HEK293 (cell line): ENCODE measurements around the gene GRM4.

Experiments
- CTCF ChIA-PET: fragments of 350-600 bp; formaldehyde crosslinking; extraction: SDS; loops from one replicate; lab custom pipeline; 2021; ENCODE audit warnings: antibody characterized with exemption; lab: Yijun Ruan, JAX
- POLR2A ChIA-PET: fragments of 300-600 bp; formaldehyde crosslinking; extraction: SDS; loops from one replicate; lab custom pipeline; 2020; ENCODE audit warnings: antibody characterized with exemption, inconsistent platforms; lab: Yijun Ruan, JAX
- H3K27ac ChIP-seq: fragments of 200-500 bp; sonication (Bioruptor generic); 2 replicates; pipeline ENCODE4 v1.5.1; 2014; ENCODE audit warnings: low read depth, low read length, control low read depth, inconsistent platforms; ENCODE audit errors: extremely low read depth
- H3K36me3 ChIP-seq, 2 experiments: fragments of 200-500 bp in 1 of 2; sonication (Bioruptor generic) in 1 of 2; 1 replicate in 1 of 2; 2 replicates in 1 of 2; pipeline ENCODE4 v1.5.1; 2014 to 2017; ENCODE audit warnings: inconsistent platforms in 2 of 2, low read length in 2 of 2; ENCODE audit not compliant: control insufficient read depth in 2 of 2, insufficient read depth in 1 of 2
- H3K4me1 ChIP-seq: fragments of 200-500 bp; sonication (Bioruptor generic); 2 replicates; pipeline ENCODE4 v1.5.1; 2014; ENCODE audit warnings: mild to moderate bottlenecking, low read length, inconsistent platforms; ENCODE audit not compliant: control insufficient read depth, insufficient read depth
- H3K4me3 ChIP-seq: 2 replicates; pipeline ENCODE4 v1.5.1; 2011; ENCODE audit warnings: low read depth, mild to moderate bottlenecking, control low read depth, low read length, moderate library complexity
- H3K9me3 ChIP-seq: fragments of 200-500 bp; sonication (Bioruptor generic); 2 replicates; pipeline ENCODE4 v1.5.1; 2014; ENCODE audit warnings: low read depth, low read length, inconsistent platforms; ENCODE audit not compliant: control insufficient read depth, insufficient read depth
- AEBP2 ChIP-seq: fragments of 450-650 bp; formaldehyde crosslinking; IDR thresholded peaks from 2 replicates; pipeline ENCODE4 v1.5.1; 2016; ENCODE audit warnings: missing biosample characterization, missing genetic modification characterization, borderline replicate concordance
- SCRT1 ChIP-seq: fragments of 450-650 bp; formaldehyde crosslinking; IDR thresholded peaks from 2 replicates; pipeline ENCODE4 v1.5.1; 2016; ENCODE audit warnings: missing biosample characterization, missing genetic modification characterization, borderline replicate concordance
- SCRT2 ChIP-seq: fragments of 450-650 bp; formaldehyde crosslinking; IDR thresholded peaks from 2 replicates; pipeline ENCODE4 v1.5.1; 2016; ENCODE audit warnings: missing biosample characterization, missing genetic modification characterization
- ZBTB48 ChIP-seq: fragments of 450-650 bp; formaldehyde crosslinking; IDR thresholded peaks from 2 replicates; pipeline ENCODE4 v1.5.1; 2016; ENCODE audit warnings: missing biosample characterization, missing genetic modification characterization
- ZNF138 ChIP-seq: fragments of 450-650 bp; formaldehyde crosslinking; IDR thresholded peaks from 2 replicates; pipeline ENCODE4 v1.5.1; 2016; ENCODE audit warnings: missing biosample characterization, missing genetic modification characterization, borderline replicate concordance
- ZNF155 ChIP-seq: fragments of 450-650 bp; formaldehyde crosslinking; IDR thresholded peaks from 2 replicates; pipeline ENCODE4 v1.5.1; 2016; ENCODE audit warnings: missing biosample characterization, missing genetic modification characterization
- ZNF18 ChIP-seq: fragments of 450-650 bp; formaldehyde crosslinking; IDR thresholded peaks from 2 replicates; pipeline ENCODE4 v1.5.1; 2016; ENCODE audit warnings: missing biosample characterization, missing genetic modification characterization
- ZNF2 ChIP-seq: fragments of 450-650 bp; formaldehyde crosslinking; IDR thresholded peaks from 2 replicates; pipeline ENCODE4 v1.5.1; 2016; ENCODE audit warnings: missing biosample characterization, missing genetic modification characterization
- ZNF211 ChIP-seq: fragments of 450-650 bp; formaldehyde crosslinking; IDR thresholded peaks from 2 replicates; pipeline ENCODE4 v1.5.1; 2016; ENCODE audit warnings: low read depth, missing biosample characterization, missing genetic modification characterization
- ZNF239 ChIP-seq: fragments of 450-650 bp; formaldehyde crosslinking; IDR thresholded peaks from 2 replicates; pipeline ENCODE4 v1.5.1; 2016; ENCODE audit warnings: missing biosample characterization, missing genetic modification characterization
- ZNF280D ChIP-seq: fragments of 450-650 bp; formaldehyde crosslinking; IDR thresholded peaks from 2 replicates; pipeline ENCODE4 v1.5.1; 2016; ENCODE audit warnings: missing biosample characterization, missing genetic modification characterization
- ZNF302 ChIP-seq: fragments of 450-650 bp; formaldehyde crosslinking; IDR thresholded peaks from 2 replicates; pipeline ENCODE4 v1.5.1; 2016; ENCODE audit warnings: missing biosample characterization, missing genetic modification characterization, low read depth
- ZNF560 ChIP-seq: fragments of 450-650 bp; formaldehyde crosslinking; IDR thresholded peaks from 2 replicates; pipeline ENCODE4 v1.5.1; 2017; ENCODE audit warnings: missing biosample characterization, missing genetic modification characterization, borderline replicate concordance
- ZNF596 ChIP-seq: fragments of 450-650 bp; IDR thresholded peaks from 2 replicates; pipeline ENCODE4 v1.5.0; 2018; ENCODE audit warnings: missing biosample characterization, mild to moderate bottlenecking, missing genetic modification characterization, moderate library complexity
- ZNF837 ChIP-seq: fragments of 450-650 bp; formaldehyde crosslinking; IDR thresholded peaks from 2 replicates; pipeline ENCODE4 v1.5.1; 2016; ENCODE audit warnings: missing biosample characterization, missing genetic modification characterization
- ZSCAN23 ChIP-seq: fragments of 450-650 bp; formaldehyde crosslinking; IDR thresholded peaks from 2 replicates; pipeline ENCODE4 v1.5.1; 2016; ENCODE audit warnings: missing biosample characterization, missing genetic modification characterization
- TF ChIP-seq, protein P1 (sequence below): fragments of 450-650 bp; formaldehyde crosslinking; IDR thresholded peaks from 2 replicates; pipeline ENCODE4 v1.5.1; 2016; ENCODE audit warnings: missing biosample characterization, missing genetic modification characterization
- TF ChIP-seq, protein P2 (sequence below): fragments of 450-650 bp; formaldehyde crosslinking; IDR thresholded peaks from 2 replicates; pipeline ENCODE4 v1.5.1; 2017; ENCODE audit warnings: missing biosample characterization, missing genetic modification characterization
- TF ChIP-seq, protein P3 (sequence below): sonication (generic); formaldehyde crosslinking; IDR thresholded peaks from 2 replicates; pipeline ENCODE4 v1.8.1; 2022; ENCODE audit warnings: mild to moderate bottlenecking, moderate library complexity, missing genetic modification reagents
- TF ChIP-seq, protein P4 (sequence below): fragments of 450-650 bp; IDR thresholded peaks from 2 replicates; pipeline ENCODE4 v1.5.1; 2018; ENCODE audit warnings: missing biosample characterization, mild to moderate bottlenecking, missing genetic modification characterization

The GRM4 gene

GRCh38 chr6:34154668-34155447 is 9.0 kb upstream of the GRM4 start (continued):
- TF ChIP-seq ZNF280D (tag by site-specific recombination): no peak
- TF ChIP-seq ZNF2 (tag by site-specific recombination): peak; percentile 76; the same call in 1 of the 2 replicates
- TF ChIP-seq, protein P1, sequence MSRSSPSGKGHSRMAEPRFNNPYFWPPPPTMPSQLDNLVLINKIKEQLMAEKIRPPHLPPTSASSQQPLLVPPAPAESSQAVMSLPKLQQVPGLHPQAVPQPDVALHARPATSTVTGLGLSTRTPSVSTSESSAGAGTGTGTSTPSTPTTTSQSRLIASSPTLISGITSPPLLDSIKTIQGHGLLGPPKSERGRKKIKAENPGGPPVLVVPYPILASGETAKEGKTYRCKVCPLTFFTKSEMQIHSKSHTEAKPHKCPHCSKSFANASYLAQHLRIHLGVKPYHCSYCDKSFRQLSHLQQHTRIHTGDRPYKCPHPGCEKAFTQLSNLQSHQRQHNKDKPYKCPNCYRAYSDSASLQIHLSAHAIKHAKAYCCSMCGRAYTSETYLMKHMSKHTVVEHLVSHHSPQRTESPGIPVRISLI (tag by site-specific recombination): no peak
- no peak for TF ChIP-seq ZNF138
- TF ChIP-seq ZNF837 (tag by site-specific recombination): no peak
- TF ChIP-seq, protein P2, sequence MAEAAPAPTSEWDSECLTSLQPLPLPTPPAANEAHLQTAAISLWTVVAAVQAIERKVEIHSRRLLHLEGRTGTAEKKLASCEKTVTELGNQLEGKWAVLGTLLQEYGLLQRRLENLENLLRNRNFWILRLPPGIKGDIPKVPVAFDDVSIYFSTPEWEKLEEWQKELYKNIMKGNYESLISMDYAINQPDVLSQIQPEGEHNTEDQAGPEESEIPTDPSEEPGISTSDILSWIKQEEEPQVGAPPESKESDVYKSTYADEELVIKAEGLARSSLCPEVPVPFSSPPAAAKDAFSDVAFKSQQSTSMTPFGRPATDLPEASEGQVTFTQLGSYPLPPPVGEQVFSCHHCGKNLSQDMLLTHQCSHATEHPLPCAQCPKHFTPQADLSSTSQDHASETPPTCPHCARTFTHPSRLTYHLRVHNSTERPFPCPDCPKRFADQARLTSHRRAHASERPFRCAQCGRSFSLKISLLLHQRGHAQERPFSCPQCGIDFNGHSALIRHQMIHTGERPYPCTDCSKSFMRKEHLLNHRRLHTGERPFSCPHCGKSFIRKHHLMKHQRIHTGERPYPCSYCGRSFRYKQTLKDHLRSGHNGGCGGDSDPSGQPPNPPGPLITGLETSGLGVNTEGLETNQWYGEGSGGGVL: no peak
- no peak for TF ChIP-seq ZNF302 (tag by site-specific recombination)
- TF ChIP-seq AEBP2 (tag by site-specific recombination): no peak
- no peak for TF ChIP-seq ZBTB48 (tag by site-specific recombination)
- no peak for TF ChIP-seq ZNF211
- TF ChIP-seq, protein P3, sequence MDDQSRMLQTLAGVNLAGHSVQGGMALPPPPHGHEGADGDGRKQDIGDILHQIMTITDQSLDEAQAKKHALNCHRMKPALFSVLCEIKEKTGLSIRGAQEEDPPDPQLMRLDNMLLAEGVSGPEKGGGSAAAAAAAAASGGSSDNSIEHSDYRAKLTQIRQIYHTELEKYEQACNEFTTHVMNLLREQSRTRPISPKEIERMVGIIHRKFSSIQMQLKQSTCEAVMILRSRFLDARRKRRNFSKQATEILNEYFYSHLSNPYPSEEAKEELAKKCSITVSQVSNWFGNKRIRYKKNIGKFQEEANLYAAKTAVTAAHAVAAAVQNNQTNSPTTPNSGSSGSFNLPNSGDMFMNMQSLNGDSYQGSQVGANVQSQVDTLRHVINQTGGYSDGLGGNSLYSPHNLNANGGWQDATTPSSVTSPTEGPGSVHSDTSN (CRISPR knock-in tag): peak; percentile 63; the same call in 1 of the 2 replicates
- TF ChIP-seq ZNF596 (tag by site-specific recombination): no peak

DNA sequence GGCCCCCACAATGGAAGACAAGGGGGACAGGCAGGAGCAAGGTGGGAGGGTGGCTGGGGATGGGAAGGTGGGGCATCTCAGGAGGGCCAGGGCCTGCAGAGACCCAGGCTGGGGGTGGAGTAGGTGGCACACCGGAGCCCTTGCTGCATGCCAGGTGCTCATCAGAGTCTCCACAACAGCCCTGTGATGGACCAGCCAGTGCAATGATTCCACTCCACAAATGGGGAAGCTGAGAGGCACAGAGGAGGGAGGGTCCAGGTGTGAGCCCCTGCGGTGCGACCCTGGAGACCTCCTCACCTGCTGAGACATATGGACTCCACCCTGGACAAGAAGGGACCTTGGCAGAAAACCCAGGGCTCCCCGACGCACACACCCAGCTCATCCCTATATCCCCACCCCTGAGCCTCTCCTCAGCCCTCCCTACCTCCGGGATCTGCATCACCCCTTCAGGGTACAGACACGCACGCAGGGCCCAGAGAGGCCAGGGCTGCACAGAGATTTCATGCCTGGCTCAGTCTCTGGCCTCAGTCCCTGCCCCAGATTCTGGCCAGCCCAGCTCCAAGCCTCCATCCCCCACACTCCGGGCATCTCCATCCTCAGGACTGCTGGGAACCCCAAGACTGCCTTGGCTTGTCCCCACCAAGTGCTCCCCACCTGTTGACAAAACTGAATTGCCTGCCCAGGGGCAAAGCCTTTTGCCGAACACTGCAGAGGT is 7.1 kb upstream of the GRM4 start:
- POLR2A ChIA-PET: no interaction called here
- CTCF ChIA-PET: interaction anchor here (0.5 to 8.7 kb wide), 9 partner anchors 7 to 408 kb away, joined by 3 to 120 read pairs (median 6); partner anchors contain the start of gene GRM4
- Histone ChIP-seq H3K27ac (no peak overlapping the region), H3K9me3 (no peaks in the 10 kb centered on the region), H3K4me1 (no peaks in the 10 kb centered on the region)
- TF ChIP-seq SCRT1 (tag by site-specific recombination): no peak; the same call in 1 of the 2 replicates
- TF ChIP-seq ZNF155 (tag by site-specific recombination): no peak
- TF ChIP-seq ZNF560: no peak
- no peak for TF ChIP-seq ZNF18 (tag by site-specific recombination)
- no peak for TF ChIP-seq ZNF239
- peak; percentile 87 for TF ChIP-seq SCRT2 (tag by site-specific recombination)
- TF ChIP-seq ZSCAN23 (tag by site-specific recombination): no peak
- TF ChIP-seq, protein P4, sequence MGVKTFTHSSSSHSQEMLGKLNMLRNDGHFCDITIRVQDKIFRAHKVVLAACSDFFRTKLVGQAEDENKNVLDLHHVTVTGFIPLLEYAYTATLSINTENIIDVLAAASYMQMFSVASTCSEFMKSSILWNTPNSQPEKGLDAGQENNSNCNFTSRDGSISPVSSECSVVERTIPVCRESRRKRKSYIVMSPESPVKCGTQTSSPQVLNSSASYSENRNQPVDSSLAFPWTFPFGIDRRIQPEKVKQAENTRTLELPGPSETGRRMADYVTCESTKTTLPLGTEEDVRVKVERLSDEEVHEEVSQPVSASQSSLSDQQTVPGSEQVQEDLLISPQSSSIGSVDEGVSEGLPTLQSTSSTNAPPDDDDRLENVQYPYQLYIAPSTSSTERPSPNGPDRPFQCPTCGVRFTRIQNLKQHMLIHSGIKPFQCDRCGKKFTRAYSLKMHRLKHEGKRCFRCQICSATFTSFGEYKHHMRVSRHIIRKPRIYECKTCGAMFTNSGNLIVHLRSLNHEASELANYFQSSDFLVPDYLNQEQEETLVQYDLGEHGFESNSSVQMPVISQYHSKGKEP: no peak
- TF ChIP-seq, all 188 proteins: peak for 1
- H3K36me3 ChIP-seq: no peaks in the 10 kb centered on the region
- no peak overlapping the region for H3K4me3 ChIP-seq
